HCT116 (cell line): ENCODE measurements around the gene NKG7.

ENCODE experiments used
- EGR1 ChIP-seq: IDR thresholded peaks from 2 replicates; pipeline ENCODE4 v1.6.1; 2012; ENCODE audit warnings: low read depth
- EZH2 ChIP-seq: fragments of 200-600 bp; sonication (generic); IDR thresholded peaks from 2 replicates; pipeline ENCODE4 v1.6.1; 2017; ENCODE audit warnings: antibody characterized with exemption, mixed run types
- EZH2phosphoT487 ChIP-seq: fragments of 200-600 bp; IDR thresholded peaks from 2 replicates; pipeline ENCODE4 v1.6.1; 2018; ENCODE audit warnings: antibody characterized with exemption, borderline replicate concordance
- JUND ChIP-seq: IDR thresholded peaks from 2 replicates; pipeline ENCODE4 v1.6.1; 2012
- POLR2A ChIP-seq: IDR thresholded peaks from 2 replicates; pipeline ENCODE4 v1.7.0; 2011; ENCODE audit warnings: borderline replicate concordance; ENCODE audit not compliant: insufficient read depth, insufficient read length; ENCODE audit errors: extremely low read depth
- POLR2AphosphoS5 ChIP-seq: IDR thresholded peaks from 2 replicates; pipeline ENCODE4 v1.6.1; 2011; ENCODE audit warnings: mild to moderate bottlenecking, low read depth, low read length, moderate library complexity
- SIN3A ChIP-seq: IDR thresholded peaks from 2 replicates; pipeline ENCODE4 v1.6.1; 2012; ENCODE audit warnings: low read depth
- SRF ChIP-seq: IDR thresholded peaks from 2 replicates; pipeline ENCODE4 v1.6.1; 2012; ENCODE audit warnings: low read depth
- TCF7L2 ChIP-seq: IDR thresholded peaks from 2 replicates; pipeline ENCODE4 v1.7.0; 2011; ENCODE audit warnings: borderline replicate concordance, inconsistent platforms; ENCODE audit not compliant: insufficient read depth, insufficient read length; ENCODE audit errors: extremely low read depth
- YY1 ChIP-seq: IDR thresholded peaks from 2 replicates; pipeline ENCODE4 v1.6.1; 2011; ENCODE audit warnings: low read length, low read depth, moderate library complexity, mild to moderate bottlenecking; ENCODE audit not compliant: insufficient replicate concordance; ENCODE audit errors: extremely low read depth
- ZNF274 ChIP-seq: fragments of 200-500 bp; sonication (Bioruptor generic); IDR thresholded peaks from 2 replicates; pipeline ENCODE4 v1.6.1; 2014; ENCODE audit warnings: mild to moderate bottlenecking, low read depth, low read length, inconsistent platforms
- TF ChIP-seq, protein P1 (sequence below), 3 experiments: fragments of 200-600 bp in 1 of 3; sonication (generic) in 1 of 3; IDR thresholded peaks in 2 of 3; conservative IDR thresholded peaks in 1 of 3; 2 replicates each; pipeline ENCODE4 v1.5.1; 2012 to 2017; ENCODE audit warnings: low read depth in 2 of 3, low read length in 2 of 3, antibody characterized with exemption in 1 of 3, borderline replicate concordance in 1 of 3, control low read depth in 1 of 3, mild to moderate bottlenecking in 1 of 3, mixed read lengths in 1 of 3, mixed run types in 1 of 3, moderate library complexity in 1 of 3; ENCODE audit not compliant: insufficient read depth in 1 of 3
- TF ChIP-seq, protein P2 (sequence below): IDR thresholded peaks from 2 replicates; pipeline ENCODE4 v1.6.1; 2011; ENCODE audit warnings: mild to moderate bottlenecking, low read length, moderate library complexity; ENCODE audit not compliant: insufficient replicate concordance; ENCODE audit errors: extremely low read depth
- TF ChIP-seq, protein P3 (sequence below): IDR thresholded peaks from 2 replicates; pipeline ENCODE4 v1.6.1; 2012

DNA sequence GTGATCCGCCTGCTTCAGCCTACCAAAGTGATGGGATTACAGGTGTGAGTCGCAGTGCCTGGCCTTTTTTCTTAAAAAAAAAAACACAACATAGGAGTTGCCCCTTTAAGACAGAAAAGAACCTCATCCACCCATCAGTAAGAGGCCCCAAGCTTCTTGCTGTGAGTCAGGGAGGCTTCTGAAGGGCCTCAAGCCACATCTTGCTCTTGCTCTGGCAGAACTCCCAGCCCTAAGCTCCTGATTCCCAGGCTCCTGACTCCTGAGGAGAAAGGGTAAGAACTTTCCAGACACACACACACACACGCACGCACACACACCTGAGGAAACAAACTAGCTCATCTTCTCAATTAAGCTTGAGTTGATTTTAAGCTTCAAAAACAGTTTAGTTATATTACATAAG lies 13.2 kb downstream of the NKG7 start:
- TF ChIP-seq ZNF274 (no peak), EZH2 (no peak), SIN3A (no peak), POLR2A (no peak), EZH2phosphoT487 (no peak), YY1 (no peak), POLR2AphosphoS5 (no peak), EGR1 (no peak), TCF7L2 (no peak), JUND (no peak), SRF (no peak)
- TF ChIP-seq, protein P1, sequence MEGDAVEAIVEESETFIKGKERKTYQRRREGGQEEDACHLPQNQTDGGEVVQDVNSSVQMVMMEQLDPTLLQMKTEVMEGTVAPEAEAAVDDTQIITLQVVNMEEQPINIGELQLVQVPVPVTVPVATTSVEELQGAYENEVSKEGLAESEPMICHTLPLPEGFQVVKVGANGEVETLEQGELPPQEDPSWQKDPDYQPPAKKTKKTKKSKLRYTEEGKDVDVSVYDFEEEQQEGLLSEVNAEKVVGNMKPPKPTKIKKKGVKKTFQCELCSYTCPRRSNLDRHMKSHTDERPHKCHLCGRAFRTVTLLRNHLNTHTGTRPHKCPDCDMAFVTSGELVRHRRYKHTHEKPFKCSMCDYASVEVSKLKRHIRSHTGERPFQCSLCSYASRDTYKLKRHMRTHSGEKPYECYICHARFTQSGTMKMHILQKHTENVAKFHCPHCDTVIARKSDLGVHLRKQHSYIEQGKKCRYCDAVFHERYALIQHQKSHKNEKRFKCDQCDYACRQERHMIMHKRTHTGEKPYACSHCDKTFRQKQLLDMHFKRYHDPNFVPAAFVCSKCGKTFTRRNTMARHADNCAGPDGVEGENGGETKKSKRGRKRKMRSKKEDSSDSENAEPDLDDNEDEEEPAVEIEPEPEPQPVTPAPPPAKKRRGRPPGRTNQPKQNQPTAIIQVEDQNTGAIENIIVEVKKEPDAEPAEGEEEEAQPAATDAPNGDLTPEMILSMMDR (IDR thresholded peaks at IDR 0.05 in 2 of 3, conservative IDR thresholded peaks at IDR 0.05 in 1 of 3; ENCODE audit: borderline replicate concordance in 1 of 3, insufficient read depth in 1 of 3, low read depth in 2 of 3, low read length in 2 of 3): no peak
- TF ChIP-seq, protein P2, sequence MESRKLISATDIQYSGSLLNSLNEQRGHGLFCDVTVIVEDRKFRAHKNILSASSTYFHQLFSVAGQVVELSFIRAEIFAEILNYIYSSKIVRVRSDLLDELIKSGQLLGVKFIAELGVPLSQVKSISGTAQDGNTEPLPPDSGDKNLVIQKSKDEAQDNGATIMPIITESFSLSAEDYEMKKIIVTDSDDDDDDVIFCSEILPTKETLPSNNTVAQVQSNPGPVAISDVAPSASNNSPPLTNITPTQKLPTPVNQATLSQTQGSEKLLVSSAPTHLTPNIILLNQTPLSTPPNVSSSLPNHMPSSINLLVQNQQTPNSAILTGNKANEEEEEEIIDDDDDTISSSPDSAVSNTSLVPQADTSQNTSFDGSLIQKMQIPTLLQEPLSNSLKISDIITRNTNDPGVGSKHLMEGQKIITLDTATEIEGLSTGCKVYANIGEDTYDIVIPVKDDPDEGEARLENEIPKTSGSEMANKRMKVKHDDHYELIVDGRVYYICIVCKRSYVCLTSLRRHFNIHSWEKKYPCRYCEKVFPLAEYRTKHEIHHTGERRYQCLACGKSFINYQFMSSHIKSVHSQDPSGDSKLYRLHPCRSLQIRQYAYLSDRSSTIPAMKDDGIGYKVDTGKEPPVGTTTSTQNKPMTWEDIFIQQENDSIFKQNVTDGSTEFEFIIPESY: no peak
- TF ChIP-seq, protein P3, sequence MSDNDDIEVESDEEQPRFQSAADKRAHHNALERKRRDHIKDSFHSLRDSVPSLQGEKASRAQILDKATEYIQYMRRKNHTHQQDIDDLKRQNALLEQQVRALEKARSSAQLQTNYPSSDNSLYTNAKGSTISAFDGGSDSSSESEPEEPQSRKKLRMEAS: no peak
